A673 (cell line): ENCODE data around the gene PDE4B. TPM values are rescaled to one million over a fixed set of nuclear protein-coding genes. Genes with fewer than 3 reads are reported as not detected.
"Not testable (repeated sequence)": the region's sequence is repeated elsewhere in the genome, so short reads cannot be mapped to it uniquely, and the experiment has no call there.

Experiments used
- BruUV-seq: library from RNA; stranded (reverse); fragments of 400-500 nt; replicated peaks from 2 replicates; lab custom pipeline; 2021; lab: Mats Ljungman, UMichigan
- CTCF ChIA-PET: fragments of 300-600 bp; sonication (Branson Sonifier 250); formaldehyde crosslinking; loops from one replicate; lab custom pipeline; 2022; ENCODE audit warnings: antibody characterized with exemption; lab: Charles Lee
- POLR2A ChIA-PET: fragments of 300-600 bp; sonication (Branson Sonifier 250); formaldehyde crosslinking; loops from one replicate; lab custom pipeline; 2022; ENCODE audit warnings: antibody characterized with exemption; ENCODE audit not compliant: low non-redundant PET; lab: Charles Lee
- DNase-seq: peaks from one replicate; pipeline ENCODE4 v3.0.0-alpha.2; 2015; ENCODE audit warnings: low spot score
- H3K27ac ChIP-seq: fragments of 200-600 bp; sonication (generic); 2 replicates; pipeline ENCODE4 v1.5.1; 2016; ENCODE audit warnings: mixed run types, low read depth, mild to moderate bottlenecking, mixed read lengths, antibody characterized with exemption, low read length; ENCODE audit not compliant: poor library complexity, severe bottlenecking
- H3K27me3 ChIP-seq: fragments of 200-600 bp; sonication (generic); replicated peaks from 2 replicates; pipeline ENCODE4 v1.6.1; 2017; ENCODE audit warnings: mixed run types, low read depth, mild to moderate bottlenecking, mixed read lengths, antibody characterized with exemption, low read length; ENCODE audit not compliant: insufficient read depth, poor library complexity
- H3K36me3 ChIP-seq: fragments of 200-600 bp; sonication (generic); 2 replicates; pipeline ENCODE4 v1.6.1; 2016; ENCODE audit warnings: mixed run types, mild to moderate bottlenecking, mixed read lengths, antibody characterized with exemption, low read length; ENCODE audit not compliant: insufficient read depth, poor library complexity, severe bottlenecking
- H3K4me1 ChIP-seq: fragments of 200-600 bp; sonication (generic); 2 replicates; pipeline ENCODE4 v1.6.1; 2017; ENCODE audit warnings: mixed run types, mild to moderate bottlenecking, mixed read lengths, antibody characterized with exemption, low read length; ENCODE audit not compliant: insufficient read depth, poor library complexity, severe bottlenecking
- H3K4me3 ChIP-seq: fragments of 200-600 bp; sonication (generic); 2 replicates; pipeline ENCODE4 v1.5.1; 2016; ENCODE audit warnings: low read depth, mixed run types, mild to moderate bottlenecking, mixed read lengths, low read length; ENCODE audit not compliant: poor library complexity, severe bottlenecking
- H3K9me3 ChIP-seq: fragments of 200-600 bp; sonication (generic); 2 replicates; pipeline ENCODE4 v1.6.1; 2016; ENCODE audit warnings: mixed run types, low read depth, mild to moderate bottlenecking, mixed read lengths, antibody characterized with exemption, low read length; ENCODE audit not compliant: poor library complexity, severe bottlenecking
- EZH2 ChIP-seq: fragments of 200-600 bp; sonication (generic); IDR thresholded peaks from 2 replicates; pipeline ENCODE4 v1.6.1; 2017; ENCODE audit warnings: borderline replicate concordance, low read depth, mild to moderate bottlenecking, mixed read lengths, antibody characterized with exemption, low read length; ENCODE audit not compliant: poor library complexity, severe bottlenecking
- intact Hi-C: fragments of 100-400 bp; cut with micrococcal nuclease; formaldehyde crosslinking; loops from one replicate; pipeline ENCODE4 v1.10.0; 2022; ENCODE audit not compliant: unreplicated experiment
- total RNA-seq: library from RNA; stranded (reverse); gene quantifications from 2 replicates; pipeline ENCODE4 v1.2.3, GENCODE V29; 2021
- TF ChIP-seq, protein P1 (sequence below): fragments of 300-800, 200-600 bp; sonication (generic); conservative IDR thresholded peaks from 2 replicates; pipeline ENCODE4 v1.5.1; 2017; ENCODE audit warnings: low read depth, mild to moderate bottlenecking, antibody characterized with exemption, low read length, moderate library complexity, mixed read lengths

PDE4B gene
- total RNA-seq, 1 experiment from 2014 or later: 20.0 TPM

DNA sequence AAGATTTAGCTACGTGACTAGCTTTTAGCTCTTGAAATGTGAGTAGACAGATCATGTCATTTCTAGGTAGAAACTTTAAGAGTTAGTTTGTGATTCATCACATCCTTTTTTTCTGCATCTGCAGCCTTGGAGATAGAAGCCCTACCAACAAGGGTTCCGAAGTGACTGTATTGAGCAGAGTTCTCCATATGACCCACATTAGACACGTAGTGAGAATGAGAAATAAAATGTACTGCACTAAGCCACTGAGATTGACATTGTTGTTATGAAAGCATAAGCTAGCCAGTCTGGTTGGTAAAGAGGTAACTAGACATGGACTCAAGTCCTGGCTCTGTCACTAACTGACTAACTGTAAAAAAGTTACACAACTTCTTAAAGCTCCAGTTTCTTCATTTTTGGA lies 296.1 kb downstream of the PDE4B start:
- BruUV-seq: no TSS peak
- H3K4me1 ChIP-seq: no peaks in the 10 kb centered on the region
- intact Hi-C loops: no loop called here
- no peak for DNase-seq
- TF ChIP-seq, protein P1, sequence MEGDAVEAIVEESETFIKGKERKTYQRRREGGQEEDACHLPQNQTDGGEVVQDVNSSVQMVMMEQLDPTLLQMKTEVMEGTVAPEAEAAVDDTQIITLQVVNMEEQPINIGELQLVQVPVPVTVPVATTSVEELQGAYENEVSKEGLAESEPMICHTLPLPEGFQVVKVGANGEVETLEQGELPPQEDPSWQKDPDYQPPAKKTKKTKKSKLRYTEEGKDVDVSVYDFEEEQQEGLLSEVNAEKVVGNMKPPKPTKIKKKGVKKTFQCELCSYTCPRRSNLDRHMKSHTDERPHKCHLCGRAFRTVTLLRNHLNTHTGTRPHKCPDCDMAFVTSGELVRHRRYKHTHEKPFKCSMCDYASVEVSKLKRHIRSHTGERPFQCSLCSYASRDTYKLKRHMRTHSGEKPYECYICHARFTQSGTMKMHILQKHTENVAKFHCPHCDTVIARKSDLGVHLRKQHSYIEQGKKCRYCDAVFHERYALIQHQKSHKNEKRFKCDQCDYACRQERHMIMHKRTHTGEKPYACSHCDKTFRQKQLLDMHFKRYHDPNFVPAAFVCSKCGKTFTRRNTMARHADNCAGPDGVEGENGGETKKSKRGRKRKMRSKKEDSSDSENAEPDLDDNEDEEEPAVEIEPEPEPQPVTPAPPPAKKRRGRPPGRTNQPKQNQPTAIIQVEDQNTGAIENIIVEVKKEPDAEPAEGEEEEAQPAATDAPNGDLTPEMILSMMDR: no peak
- TF ChIP-seq EZH2: no peak
- no peaks in the 10 kb centered on the region for H3K27me3 ChIP-seq
- CTCF ChIA-PET: no interaction called here
- no peak overlapping the region for H3K4me3 ChIP-seq
- no peak overlapping the region for H3K27ac ChIP-seq
- H3K9me3 ChIP-seq: no peaks in the 10 kb centered on the region
- POLR2A ChIA-PET: no interaction called here
- no peaks in the 10 kb centered on the region for H3K36me3 ChIP-seq

DNA sequence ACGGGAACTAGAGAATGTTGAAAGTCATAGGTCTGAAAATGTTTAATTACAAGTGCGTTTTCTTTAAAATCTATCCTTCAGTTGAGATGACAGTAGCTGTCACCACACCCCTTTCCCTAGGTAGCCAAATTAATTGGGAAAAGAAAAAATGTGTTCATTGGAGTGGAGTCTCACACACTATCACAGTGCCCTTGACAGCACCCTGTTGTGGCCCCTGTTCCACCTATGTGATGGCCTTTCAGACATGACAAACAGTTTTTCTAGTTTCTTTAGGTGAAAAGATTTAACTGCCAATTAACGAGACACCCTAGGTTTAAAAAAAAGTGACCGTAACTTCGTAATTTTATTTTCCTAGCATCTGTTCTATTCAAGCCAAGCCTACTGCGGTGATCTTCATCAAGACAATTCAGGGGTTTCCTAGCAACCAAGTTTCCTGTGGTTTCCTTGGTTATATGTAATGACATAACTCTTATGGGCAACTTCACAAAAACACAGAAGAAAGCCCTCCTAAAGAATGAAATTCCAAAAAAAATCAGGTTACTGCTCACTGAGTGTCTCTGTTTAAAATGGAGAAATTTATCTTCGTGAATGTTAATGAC lies 298.3 kb downstream of the PDE4B start:
- intact Hi-C loops: no loop called here

DNA sequence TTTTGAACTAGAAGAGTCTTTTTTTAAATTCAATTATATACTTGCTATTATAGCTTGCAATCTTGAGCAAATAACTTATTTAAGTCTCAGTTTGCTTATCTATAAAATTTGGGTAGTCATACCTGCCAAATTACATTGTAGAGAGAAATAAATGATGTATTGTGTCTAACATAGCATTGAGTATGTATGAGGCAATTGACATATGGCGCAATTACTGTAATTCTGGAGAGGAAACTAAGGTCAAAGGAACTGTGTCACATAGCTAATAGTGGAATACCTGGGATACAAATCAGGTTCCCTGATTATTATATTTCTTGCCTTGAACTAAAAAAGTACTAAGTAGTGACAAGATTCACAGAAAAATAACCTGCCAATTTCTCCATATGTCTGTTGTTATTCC lies 302.5 kb downstream of the PDE4B start:
- no TSS peak for BruUV-seq

More for the DNA sequence above, 298.3 kb downstream of the PDE4B start:
- Histone ChIP-seq H3K4me3 (no peak overlapping the region), H3K27ac (no peak overlapping the region), H3K27me3 (no peaks in the 10 kb centered on the region), H3K4me1 (no peaks in the 10 kb centered on the region), H3K9me3 (no peaks in the 10 kb centered on the region), H3K36me3 (no peaks in the 10 kb centered on the region)
- peak; percentile 45 for DNase-seq
- POLR2A ChIA-PET: no interaction called here
- BruUV-seq: no TSS peak
- CTCF ChIA-PET: no interaction called here
- TF ChIP-seq EZH2: no peak
- TF ChIP-seq, protein P1: no peak

DNA sequence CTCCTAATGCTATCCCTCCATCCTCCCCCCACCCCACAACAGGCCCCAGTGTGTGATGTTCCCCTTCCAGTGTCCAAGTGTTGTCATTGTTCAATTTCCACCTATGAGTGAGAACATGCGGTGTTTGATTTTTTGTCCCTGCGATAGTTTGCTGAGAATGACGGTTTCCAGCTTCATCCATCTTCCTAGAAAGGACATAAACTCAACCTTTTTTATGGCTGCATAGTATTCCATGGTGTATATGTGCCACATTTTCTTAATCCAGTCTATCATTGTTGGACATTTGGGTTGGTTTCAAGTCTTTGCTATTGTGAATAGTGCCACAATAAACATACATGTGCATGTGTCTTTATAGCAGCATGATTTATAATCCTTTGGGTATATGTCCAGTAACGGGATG lies 308.3 kb downstream of the PDE4B start:
- intact Hi-C loops, DNase-seq, H3K36me3 ChIP-seq, H3K27me3 ChIP-seq, H3K27ac ChIP-seq, H3K4me3 ChIP-seq, CTCF ChIA-PET, H3K4me1 ChIP-seq, BruUV-seq, H3K9me3 ChIP-seq, POLR2A ChIA-PET: not testable (repeated sequence)

More for the DNA sequence above, 302.5 kb downstream of the PDE4B start:
- Histone ChIP-seq H3K27ac (no peak overlapping the region), H3K9me3 (no peaks in the 10 kb centered on the region), H3K4me3 (no peak overlapping the region), H3K36me3 (no peaks in the 10 kb centered on the region), H3K4me1 (no peaks in the 10 kb centered on the region), H3K27me3 (no peaks in the 10 kb centered on the region)
- ChIA-PET CTCF (no interaction called here), POLR2A (no interaction called here)
- no peak for DNase-seq
- no peak for TF ChIP-seq EZH2
- TF ChIP-seq, protein P1: no peak
- intact Hi-C loops: no loop called here

DNA sequence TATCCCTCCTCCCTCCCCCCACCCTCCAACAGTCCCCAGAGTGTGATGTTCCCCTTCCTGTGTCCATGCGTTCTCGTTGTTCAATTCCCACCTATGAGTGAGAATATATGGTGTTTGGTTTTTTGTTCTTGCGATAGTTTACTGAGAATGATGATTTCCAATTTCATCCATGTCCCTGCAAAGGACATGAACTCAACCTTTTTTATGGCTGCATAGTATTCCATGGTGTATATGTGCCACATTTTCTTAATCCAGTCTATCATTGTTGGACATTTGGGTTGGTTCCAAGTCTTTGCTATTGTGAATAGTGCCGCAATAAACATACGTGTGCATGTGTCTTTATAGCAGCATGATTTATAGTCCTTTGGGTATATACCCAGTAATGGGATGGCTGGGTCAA lies 311.4 kb downstream of the PDE4B start:
- H3K27ac ChIP-seq, intact Hi-C loops, CTCF ChIA-PET, POLR2A ChIA-PET, H3K27me3 ChIP-seq, H3K4me1 ChIP-seq, H3K4me3 ChIP-seq, BruUV-seq, H3K9me3 ChIP-seq, DNase-seq, H3K36me3 ChIP-seq: not testable (repeated sequence)
